WTC11 (cell line): ENCODE measurements around the gene ARPC1B. TPM values are rescaled to one million over a fixed set of nuclear protein-coding genes. Genes with fewer than 3 reads are reported as not detected.
A peak's percentile ranks its signal among the peaks of the same experiment; 100 is the strongest.

Source experiments
- ATAC-seq: fragments of 200-7000 bp; cut with Tn5 transposase; 2 replicates; pipeline ENCODE4 v1.10.0; 2021; ENCODE audit warnings: mild to moderate bottlenecking, moderate library complexity
- Bru-seq: library from RNA; stranded (reverse); fragments of 400-500 nt; gene quantifications from one replicate; lab custom pipeline; 2021; lab: Mats Ljungman, UMichigan
- CTCF ChIA-PET: fragments of 300-600 bp; sonication (Branson Sonifier 250); formaldehyde crosslinking; loops from one replicate; lab custom pipeline; 2021; ENCODE audit warnings: antibody characterized with exemption; lab: Charles Lee
- POLR2A ChIA-PET: fragments of 350-600 bp; sonication (Branson Sonifier 250); formaldehyde crosslinking; loops from one replicate; lab custom pipeline; 2021; ENCODE audit warnings: antibody characterized with exemption; lab: Charles Lee
- DNase-seq: peaks from one replicate; pipeline ENCODE4 v3.0.0; 2021; ENCODE audit warnings: low spot score
- H3K27ac Mint-ChIP-seq: 2 replicates; pipeline ENCODE4 v1.8.0; 2021; ENCODE audit warnings: mixed read lengths
- H3K27me3 Mint-ChIP-seq: 2 replicates; pipeline ENCODE4 v1.8.0; 2021; ENCODE audit warnings: low read depth, mild to moderate bottlenecking, moderate library complexity, mixed read lengths
- H3K36me3 Mint-ChIP-seq: 2 replicates; pipeline ENCODE4 v1.8.0; 2021; ENCODE audit warnings: mixed read lengths
- H3K4me1 Mint-ChIP-seq: 2 replicates; pipeline ENCODE4 v1.8.0; 2022; ENCODE audit warnings: mixed read lengths
- H3K4me3 Mint-ChIP-seq: 2 replicates; pipeline ENCODE4 v1.8.0; 2021; ENCODE audit warnings: mild to moderate bottlenecking, moderate library complexity, mixed read lengths
- H3K9me3 Mint-ChIP-seq: 2 replicates; pipeline ENCODE4 v1.8.0; 2021; ENCODE audit warnings: mixed read lengths
- CREM ChIP-seq: sonication (generic); formaldehyde crosslinking; IDR thresholded peaks from 2 replicates; pipeline ENCODE4 v1.8.1; 2022; ENCODE audit warnings: mild to moderate bottlenecking, missing genetic modification reagents, moderate library complexity
- ELF4 ChIP-seq: sonication (generic); formaldehyde crosslinking; IDR thresholded peaks from 2 replicates; pipeline ENCODE4 v1.8.1; 2022; ENCODE audit warnings: low read depth, mild to moderate bottlenecking, moderate library complexity, missing genetic modification reagents
- GRHL2 ChIP-seq: fragments of 250-450 bp; sonication (Bioruptor Pico); IDR thresholded peaks from 2 replicates; pipeline ENCODE4 v1.8.0; 2022; ENCODE audit warnings: mild to moderate bottlenecking, moderate library complexity; ENCODE audit not compliant: insufficient replicate concordance, severe bottlenecking
- GTF2I ChIP-seq: fragments of 250-450 bp; sonication (Bioruptor Pico); conservative IDR thresholded peaks from 2 replicates; pipeline ENCODE4 v1.4.0; 2021; ENCODE audit warnings: mild to moderate bottlenecking
- JUN ChIP-seq: sonication (generic); formaldehyde crosslinking; IDR thresholded peaks from 2 replicates; pipeline ENCODE4 v1.8.0; 2023; ENCODE audit warnings: mild to moderate bottlenecking, missing genetic modification reagents
- KAT7 ChIP-seq: sonication (generic); formaldehyde crosslinking; IDR thresholded peaks from 2 replicates; pipeline ENCODE4 v1.8.1; 2023; ENCODE audit warnings: missing genetic modification reagents, mild to moderate bottlenecking, borderline replicate concordance
- MYBL2 ChIP-seq: sonication (generic); formaldehyde crosslinking; IDR thresholded peaks from 2 replicates; pipeline ENCODE4 v1.8.1; 2023; ENCODE audit warnings: mild to moderate bottlenecking, moderate library complexity, missing genetic modification reagents
- NFYB ChIP-seq: sonication (generic); formaldehyde crosslinking; conservative IDR thresholded peaks from 2 replicates; pipeline ENCODE4 v1.8.0; 2022; ENCODE audit warnings: low read depth, missing genetic modification reagents
- PRRX2 ChIP-seq: fragments of 250-450 bp; sonication (Bioruptor Pico); IDR thresholded peaks from 2 replicates; pipeline ENCODE4 v1.8.0; 2021; ENCODE audit warnings: mild to moderate bottlenecking
- RELA ChIP-seq: sonication (generic); formaldehyde crosslinking; IDR thresholded peaks from 2 replicates; pipeline ENCODE4 v1.8.1; 2022; ENCODE audit warnings: missing genetic modification reagents, mild to moderate bottlenecking, borderline replicate concordance
- TEAD1 ChIP-seq: sonication (generic); formaldehyde crosslinking; IDR thresholded peaks from 2 replicates; pipeline ENCODE4 v1.8.0; 2022; ENCODE audit warnings: mild to moderate bottlenecking, missing genetic modification reagents
- ZNF263 ChIP-seq: sonication (generic); formaldehyde crosslinking; IDR thresholded peaks from 2 replicates; pipeline ENCODE4 v1.8.1; 2022; ENCODE audit warnings: low read depth, mild to moderate bottlenecking, moderate library complexity, missing genetic modification reagents
- long read RNA-seq, 3 experiments: library from RNA in 1 of 3; library from capped mRNA in 1 of 3; library from polyadenylated mRNA in 1 of 3; unstranded in 2 of 3; stranded (forward) in 1 of 3; transcript quantifications; one replicate each; pipeline ENCODE4 v2.0.0, GENCODE V29; 2021
- total RNA-seq: library from RNA; stranded (reverse); gene quantifications from 3 replicates; pipeline ENCODE4 v1.2.3, GENCODE V29; 2021
- TF ChIP-seq, protein P1 (sequence below): sonication (generic); formaldehyde crosslinking; IDR thresholded peaks from 2 replicates; pipeline ENCODE4 v1.8.1; 2022; ENCODE audit warnings: low read depth, missing genetic modification reagents, borderline replicate concordance
- TF ChIP-seq, protein P2 (sequence below): sonication (generic); formaldehyde crosslinking; IDR thresholded peaks from 2 replicates; pipeline ENCODE4 v1.8.1; 2022; ENCODE audit warnings: low read depth, mild to moderate bottlenecking, moderate library complexity, missing genetic modification reagents, borderline replicate concordance
- TF ChIP-seq, protein P3 (sequence below): sonication (generic); formaldehyde crosslinking; IDR thresholded peaks from 2 replicates; pipeline ENCODE4 v1.8.1; 2023; ENCODE audit warnings: mild to moderate bottlenecking, missing genetic modification reagents
- TF ChIP-seq, protein P4 (sequence below): sonication (generic); formaldehyde crosslinking; IDR thresholded peaks from 2 replicates; pipeline ENCODE4 v1.8.0; 2022; ENCODE audit warnings: mild to moderate bottlenecking, missing genetic modification reagents
- TF ChIP-seq, protein P5 (sequence below): sonication (generic); formaldehyde crosslinking; IDR thresholded peaks from 2 replicates; pipeline ENCODE4 v1.8.1; 2023; ENCODE audit warnings: mild to moderate bottlenecking, missing genetic modification reagents, moderate library complexity
- TF ChIP-seq, protein P6 (sequence below): sonication (generic); formaldehyde crosslinking; conservative IDR thresholded peaks from 2 replicates; pipeline ENCODE4 v1.8.1; 2022; ENCODE audit warnings: mild to moderate bottlenecking, missing genetic modification reagents
- TF ChIP-seq, protein P7 (sequence below): sonication (generic); formaldehyde crosslinking; IDR thresholded peaks from 2 replicates; pipeline ENCODE4 v1.8.1; 2023; ENCODE audit warnings: mild to moderate bottlenecking, moderate library complexity, missing genetic modification reagents
- TF ChIP-seq, protein P8 (sequence below): sonication (generic); formaldehyde crosslinking; IDR thresholded peaks from 2 replicates; pipeline ENCODE4 v1.8.1; 2023; ENCODE audit warnings: mild to moderate bottlenecking, missing genetic modification reagents
- TF ChIP-seq, protein P9 (sequence below): sonication (generic); formaldehyde crosslinking; IDR thresholded peaks from 2 replicates; pipeline ENCODE4 v1.8.0; 2022; ENCODE audit warnings: mild to moderate bottlenecking, missing genetic modification reagents

The ARPC1B gene
- total RNA-seq (63.3 to 70.2 TPM (median 66.2 TPM) in 3 replicates), Bru-seq, nascent RNA (percentile 51 among the genes with signal in this experiment)
- long read RNA-seq, experiment 1, transcript ARPC1B-207 (11 exons, 1,509 nt) = minor isoform, 5 of 351 reads
- long read RNA-seq, experiment 1, transcript ARPC1B-213 (11 exons, 1,505 nt) = minor isoform, 8 of 351 reads
- long read RNA-seq, experiment 1, transcript ARPC1B-201 (10 exons, 1,564 nt) = major isoform, 290 of 351 reads
- long read RNA-seq, experiment 1, transcript ARPC1B-222 (11 exons, 1,669 nt) = minor isoform, 5 of 351 reads
- long read RNA-seq, experiment 1, partial matches to known transcripts = 13 of 351 reads
- long read RNA-seq, experiment 1, other reads (novel, unspliced or antisense) = 26 of 351 reads
- long read RNA-seq, experiment 2, transcript ARPC1B-201 (10 exons, 1,564 nt) = major isoform, 69 of 121 reads
- long read RNA-seq, experiment 2, partial matches to known transcripts = 31 of 121 reads
- long read RNA-seq, experiment 2, other reads (novel, unspliced or antisense) = 18 of 121 reads
- long read RNA-seq, experiment 3, transcript ARPC1B-201 (10 exons, 1,564 nt) = major isoform, 192 of 233 reads
- long read RNA-seq, experiment 3, transcript ARPC1B-213 (11 exons, 1,505 nt) = minor isoform, 5 of 233 reads
- long read RNA-seq, experiment 3, partial matches to known transcripts = 14 of 233 reads
- long read RNA-seq, experiment 3, other reads (novel, unspliced or antisense) = 12 of 233 reads

DNA sequence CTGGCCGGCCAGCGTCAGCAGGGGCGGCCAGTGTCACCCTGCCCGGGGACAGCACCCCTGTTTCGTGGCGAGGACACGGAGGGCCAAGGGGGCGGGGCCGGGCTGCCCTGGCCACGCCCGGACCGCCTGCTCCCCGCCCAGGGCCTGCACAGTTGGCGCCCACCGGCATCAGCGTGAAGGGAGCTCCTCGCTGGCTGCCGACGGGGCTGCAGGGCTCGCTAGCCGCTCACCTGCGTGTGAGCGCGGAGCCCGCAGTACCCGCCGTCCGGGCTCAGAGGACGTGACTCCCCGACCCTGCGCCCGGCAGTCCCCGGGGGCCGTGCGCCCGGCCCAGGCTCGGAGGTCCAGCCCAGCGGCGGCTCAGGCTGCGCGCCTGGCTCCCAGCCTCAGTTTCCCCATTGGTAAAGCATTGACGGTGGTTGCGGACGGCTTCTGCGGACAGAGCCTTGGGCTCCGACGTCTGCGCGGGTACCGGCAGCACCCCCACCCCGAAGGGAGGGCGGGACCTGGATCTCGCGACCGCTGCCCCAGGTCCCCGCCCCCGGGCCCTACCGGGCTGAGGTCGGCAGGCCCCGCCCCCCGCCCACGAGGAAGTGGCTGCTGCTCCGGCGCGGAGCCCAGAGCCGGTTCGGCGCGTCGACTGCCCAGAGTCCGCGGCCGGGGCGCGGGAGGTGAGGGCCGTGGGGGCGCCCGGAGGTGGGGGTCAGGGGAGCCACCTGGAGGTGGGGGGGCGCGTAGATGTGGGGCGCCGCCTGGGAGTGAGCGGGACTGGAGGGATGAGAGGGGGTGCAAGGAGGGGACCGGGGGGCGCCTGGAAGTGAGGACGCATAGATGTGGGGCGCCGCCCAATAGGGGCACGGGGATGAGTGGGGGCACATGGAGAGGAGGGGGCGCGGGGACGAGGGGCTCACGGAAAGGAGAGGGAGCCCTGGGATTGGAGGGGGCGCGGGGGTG lies at the start of gene ARPC1B:
Gene ARPC1B, plus strand, starts transcription at position 620 of the 954 bp plus-strand sequence. CDS start 10,985 bp downstream, outside the sequence.
- Mint-ChIP-seq H3K4me3 (peak within 1 kb of the TSS; percentile 84), H3K36me3 (peaks cover 11% of the 10 kb centered on the region), H3K27me3 (peaks cover 12% of the 10 kb centered on the region), H3K4me1 (peaks cover 15% of the 10 kb centered on the region), H3K9me3 (no peaks in the 10 kb centered on the region), H3K27ac (0 out of 2 replicates have a peak within 1 kb of the TSS, but pooled peaks have one; percentile 65)
- CTCF ChIA-PET = interaction anchor here (0.6 to 2.7 kb wide), 8 partner anchors 9 to 1075 kb away, joined by 3 to 11 read pairs (median 4); partner anchors contain the start of gene GAL3ST4
- DNase-seq (peak; percentile 74), ATAC-seq (peak; percentile 74)
- POLR2A ChIA-PET = interaction anchor here (0.5 to 1.0 kb wide), 7 partner anchors 18 to 358 kb away, joined by 3 to 14 read pairs (median 3); partner anchors contain the start of genes BUD31 and PDAP1
- TF ChIP-seq ZNF263 (CRISPR knock-in tag) (no peak), GTF2I (CRISPR knock-in tag) (no peak), KAT7 (CRISPR knock-in tag) (0 out of 2 replicates have a peak, but pooled peaks have one; percentile 26), GRHL2 (CRISPR knock-in tag) (no peak), MYBL2 (CRISPR knock-in tag) (0 out of 2 replicates have a peak, but pooled peaks have one; percentile 78), NFYB (CRISPR knock-in tag) (0 out of 2 replicates have a peak, but pooled peaks have one; percentile 15), JUN (CRISPR knock-in tag) (no peak), PRRX2 (CRISPR knock-in tag) (no peak; the same call in 1 of the 2 replicates), ELF4 (CRISPR knock-in tag) (no peak), CREM (CRISPR knock-in tag) (no peak), TEAD1 (CRISPR knock-in tag) (peak; percentile 70; the same call in 1 of the 2 replicates), RELA (CRISPR knock-in tag) (no peak)
- TF ChIP-seq, protein P1, sequence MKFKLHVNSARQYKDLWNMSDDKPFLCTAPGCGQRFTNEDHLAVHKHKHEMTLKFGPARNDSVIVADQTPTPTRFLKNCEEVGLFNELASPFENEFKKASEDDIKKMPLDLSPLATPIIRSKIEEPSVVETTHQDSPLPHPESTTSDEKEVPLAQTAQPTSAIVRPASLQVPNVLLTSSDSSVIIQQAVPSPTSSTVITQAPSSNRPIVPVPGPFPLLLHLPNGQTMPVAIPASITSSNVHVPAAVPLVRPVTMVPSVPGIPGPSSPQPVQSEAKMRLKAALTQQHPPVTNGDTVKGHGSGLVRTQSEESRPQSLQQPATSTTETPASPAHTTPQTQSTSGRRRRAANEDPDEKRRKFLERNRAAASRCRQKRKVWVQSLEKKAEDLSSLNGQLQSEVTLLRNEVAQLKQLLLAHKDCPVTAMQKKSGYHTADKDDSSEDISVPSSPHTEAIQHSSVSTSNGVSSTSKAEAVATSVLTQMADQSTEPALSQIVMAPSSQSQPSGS (CRISPR knock-in tag) = no peak
- TF ChIP-seq, protein P2, sequence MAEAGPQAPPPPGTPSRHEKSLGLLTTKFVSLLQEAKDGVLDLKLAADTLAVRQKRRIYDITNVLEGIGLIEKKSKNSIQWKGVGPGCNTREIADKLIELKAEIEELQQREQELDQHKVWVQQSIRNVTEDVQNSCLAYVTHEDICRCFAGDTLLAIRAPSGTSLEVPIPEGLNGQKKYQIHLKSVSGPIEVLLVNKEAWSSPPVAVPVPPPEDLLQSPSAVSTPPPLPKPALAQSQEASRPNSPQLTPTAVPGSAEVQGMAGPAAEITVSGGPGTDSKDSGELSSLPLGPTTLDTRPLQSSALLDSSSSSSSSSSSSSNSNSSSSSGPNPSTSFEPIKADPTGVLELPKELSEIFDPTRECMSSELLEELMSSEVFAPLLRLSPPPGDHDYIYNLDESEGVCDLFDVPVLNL = peak; percentile 55; the same call in 1 of the 2 replicates
- TF ChIP-seq, protein P3, sequence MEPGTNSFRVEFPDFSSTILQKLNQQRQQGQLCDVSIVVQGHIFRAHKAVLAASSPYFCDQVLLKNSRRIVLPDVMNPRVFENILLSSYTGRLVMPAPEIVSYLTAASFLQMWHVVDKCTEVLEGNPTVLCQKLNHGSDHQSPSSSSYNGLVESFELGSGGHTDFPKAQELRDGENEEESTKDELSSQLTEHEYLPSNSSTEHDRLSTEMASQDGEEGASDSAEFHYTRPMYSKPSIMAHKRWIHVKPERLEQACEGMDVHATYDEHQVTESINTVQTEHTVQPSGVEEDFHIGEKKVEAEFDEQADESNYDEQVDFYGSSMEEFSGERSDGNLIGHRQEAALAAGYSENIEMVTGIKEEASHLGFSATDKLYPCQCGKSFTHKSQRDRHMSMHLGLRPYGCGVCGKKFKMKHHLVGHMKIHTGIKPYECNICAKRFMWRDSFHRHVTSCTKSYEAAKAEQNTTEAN (CRISPR knock-in tag) = 0 out of 2 replicates have a peak, but pooled peaks have one; percentile 55
- TF ChIP-seq, protein P4, sequence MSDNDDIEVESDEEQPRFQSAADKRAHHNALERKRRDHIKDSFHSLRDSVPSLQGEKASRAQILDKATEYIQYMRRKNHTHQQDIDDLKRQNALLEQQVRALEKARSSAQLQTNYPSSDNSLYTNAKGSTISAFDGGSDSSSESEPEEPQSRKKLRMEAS (CRISPR knock-in tag) = 0 out of 2 replicates have a peak, but pooled peaks have one; percentile 42
- TF ChIP-seq, protein P5, sequence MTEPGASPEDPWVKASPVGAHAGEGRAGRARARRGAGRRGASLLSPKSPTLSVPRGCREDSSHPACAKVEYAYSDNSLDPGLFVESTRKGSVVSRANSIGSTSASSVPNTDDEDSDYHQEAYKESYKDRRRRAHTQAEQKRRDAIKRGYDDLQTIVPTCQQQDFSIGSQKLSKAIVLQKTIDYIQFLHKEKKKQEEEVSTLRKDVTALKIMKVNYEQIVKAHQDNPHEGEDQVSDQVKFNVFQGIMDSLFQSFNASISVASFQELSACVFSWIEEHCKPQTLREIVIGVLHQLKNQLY = no peak
- TF ChIP-seq, protein P6, sequence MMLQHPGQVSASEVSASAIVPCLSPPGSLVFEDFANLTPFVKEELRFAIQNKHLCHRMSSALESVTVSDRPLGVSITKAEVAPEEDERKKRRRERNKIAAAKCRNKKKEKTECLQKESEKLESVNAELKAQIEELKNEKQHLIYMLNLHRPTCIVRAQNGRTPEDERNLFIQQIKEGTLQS (CRISPR knock-in tag) = no peak
- TF ChIP-seq, protein P7, sequence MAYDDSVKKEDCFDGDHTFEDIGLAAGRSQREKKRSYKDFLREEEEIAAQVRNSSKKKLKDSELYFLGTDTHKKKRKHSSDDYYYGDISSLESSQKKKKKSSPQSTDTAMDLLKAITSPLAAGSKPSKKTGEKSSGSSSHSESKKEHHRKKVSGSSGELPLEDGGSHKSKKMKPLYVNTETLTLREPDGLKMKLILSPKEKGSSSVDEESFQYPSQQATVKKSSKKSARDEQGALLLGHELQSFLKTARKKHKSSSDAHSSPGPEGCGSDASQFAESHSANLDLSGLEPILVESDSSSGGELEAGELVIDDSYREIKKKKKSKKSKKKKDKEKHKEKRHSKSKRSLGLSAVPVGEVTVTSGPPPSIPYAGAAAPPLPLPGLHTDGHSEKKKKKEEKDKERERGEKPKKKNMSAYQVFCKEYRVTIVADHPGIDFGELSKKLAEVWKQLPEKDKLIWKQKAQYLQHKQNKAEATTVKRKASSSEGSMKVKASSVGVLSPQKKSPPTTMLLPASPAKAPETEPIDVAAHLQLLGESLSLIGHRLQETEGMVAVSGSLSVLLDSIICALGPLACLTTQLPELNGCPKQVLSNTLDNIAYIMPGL (CRISPR knock-in tag) = peak; percentile 47; the same call in 1 of the 2 replicates
- TF ChIP-seq, protein P8, sequence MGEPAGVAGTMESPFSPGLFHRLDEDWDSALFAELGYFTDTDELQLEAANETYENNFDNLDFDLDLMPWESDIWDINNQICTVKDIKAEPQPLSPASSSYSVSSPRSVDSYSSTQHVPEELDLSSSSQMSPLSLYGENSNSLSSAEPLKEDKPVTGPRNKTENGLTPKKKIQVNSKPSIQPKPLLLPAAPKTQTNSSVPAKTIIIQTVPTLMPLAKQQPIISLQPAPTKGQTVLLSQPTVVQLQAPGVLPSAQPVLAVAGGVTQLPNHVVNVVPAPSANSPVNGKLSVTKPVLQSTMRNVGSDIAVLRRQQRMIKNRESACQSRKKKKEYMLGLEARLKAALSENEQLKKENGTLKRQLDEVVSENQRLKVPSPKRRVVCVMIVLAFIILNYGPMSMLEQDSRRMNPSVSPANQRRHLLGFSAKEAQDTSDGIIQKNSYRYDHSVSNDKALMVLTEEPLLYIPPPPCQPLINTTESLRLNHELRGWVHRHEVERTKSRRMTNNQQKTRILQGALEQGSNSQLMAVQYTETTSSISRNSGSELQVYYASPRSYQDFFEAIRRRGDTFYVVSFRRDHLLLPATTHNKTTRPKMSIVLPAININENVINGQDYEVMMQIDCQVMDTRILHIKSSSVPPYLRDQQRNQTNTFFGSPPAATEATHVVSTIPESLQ (CRISPR knock-in tag) = peak; percentile 59; the same call in 1 of the 2 replicates
- TF ChIP-seq, protein P9, sequence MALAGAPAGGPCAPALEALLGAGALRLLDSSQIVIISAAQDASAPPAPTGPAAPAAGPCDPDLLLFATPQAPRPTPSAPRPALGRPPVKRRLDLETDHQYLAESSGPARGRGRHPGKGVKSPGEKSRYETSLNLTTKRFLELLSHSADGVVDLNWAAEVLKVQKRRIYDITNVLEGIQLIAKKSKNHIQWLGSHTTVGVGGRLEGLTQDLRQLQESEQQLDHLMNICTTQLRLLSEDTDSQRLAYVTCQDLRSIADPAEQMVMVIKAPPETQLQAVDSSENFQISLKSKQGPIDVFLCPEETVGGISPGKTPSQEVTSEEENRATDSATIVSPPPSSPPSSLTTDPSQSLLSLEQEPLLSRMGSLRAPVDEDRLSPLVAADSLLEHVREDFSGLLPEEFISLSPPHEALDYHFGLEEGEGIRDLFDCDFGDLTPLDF (CRISPR knock-in tag) = no peak
- TF ChIP-seq, all 79 proteins: peak for 9
